Globus pallidus (tissue), 1 donor: ENCODE measurements around the gene FIGNL2.

Source experiments
- DNase-seq: peaks from one replicate; pipeline ENCODE4 v3.0.0-alpha.2; 2015; ENCODE audit warnings: low spot score

Gene FIGNL2

GRCh38 chr12:51773145-51773869, 75.2 kb downstream of the FIGNL2 start:
- no peak for DNase-seq

GRCh38 chr12:51771008-51771407, 77.5 kb downstream of the FIGNL2 start:
- DNase-seq: no peak
